SIG-M5 treated with dmso at 0.1 percent for 504 hours (cell line): ENCODE measurements around the gene PRRC1.

Source experiments
- DNase-seq: peaks from one replicate; lab custom pipeline; 2025; ENCODE audit not compliant: unreplicated experiment; lab: John Stamatoyannopoulos, UW

The PRRC1 gene

GRCh38 chr5:127574852-127575679 is 57.6 kb downstream of the PRRC1 start:
- DNase-seq: no peak

GRCh38 chr5:127577458-127577857 is 60.0 kb downstream of the PRRC1 start:
- no peak for DNase-seq

- no peak for DNase-seq
Measured at GRCh38 chr5:127580731-127581130, 63.3 kb downstream of the PRRC1 start.

GRCh38 chr5:127581450-127581849 is 64.0 kb downstream of the PRRC1 start:
- no peak for DNase-seq

- DNase-seq: no peak
Measured at GRCh38 chr5:127582773-127583370, 65.4 kb downstream of the PRRC1 start.

- no peak for DNase-seq
Measured at GRCh38 chr5:127583866-127584265, 66.4 kb downstream of the PRRC1 start.

- no peak for DNase-seq
Measured at GRCh38 chr5:127585661-127586060, 68.2 kb downstream of the PRRC1 start.

GRCh38 chr5:127586066-127586770 is 68.8 kb downstream of the PRRC1 start:
- no peak for DNase-seq

GRCh38 chr5:127586811-127587210 is 69.4 kb downstream of the PRRC1 start:
- no peak for DNase-seq

GRCh38 chr5:127587246-127587917 is 69.9 kb downstream of the PRRC1 start:
- no peak for DNase-seq

GRCh38 chr5:127588368-127588767 is 70.9 kb downstream of the PRRC1 start:
- no peak for DNase-seq

GRCh38 chr5:127589309-127590030 is 72.0 kb downstream of the PRRC1 start:
- no peak for DNase-seq

- no peak for DNase-seq
Measured at GRCh38 chr5:127590156-127590722, 72.8 kb downstream of the PRRC1 start.

GRCh38 chr5:127595484-127596368 is 78.3 kb downstream of the PRRC1 start:
- DNase-seq: no peak

- no peak for DNase-seq
Measured at GRCh38 chr5:127596501-127596900, 79.1 kb downstream of the PRRC1 start.

GRCh38 chr5:127599320-127599719 is 81.9 kb downstream of the PRRC1 start:
- DNase-seq: no peak

- DNase-seq: no peak
Measured at GRCh38 chr5:127599847-127600246, 82.4 kb downstream of the PRRC1 start.

GRCh38 chr5:127601111-127601510 is 83.7 kb downstream of the PRRC1 start:
- DNase-seq: no peak

GRCh38 chr5:127601601-127602000 is 84.2 kb downstream of the PRRC1 start:
- no peak for DNase-seq
